ENCODE measurements around the gene GCNA.

- TF ChIP-seq POLR2AphosphoS5 (IDR thresholded peaks at IDR 0.05; ENCODE audit: borderline replicate concordance, low read depth, low read length) (no peak), EZH2 (IDR thresholded peaks at IDR 0.05) (no peak)
These were observed 43.9 kb downstream of the GCNA start for GRCh38 chrX:71622032-71622575.
